BLaER1 (cell line): ENCODE data around the gene RFFL.

Source experiments
- H3K27ac ChIP-seq: shearing (Covaris generic); formaldehyde crosslinking; 2 replicates; pipeline ENCODE4 v1.8.1; 2022
- H3K27me3 ChIP-seq: shearing (Covaris generic); formaldehyde crosslinking; 2 replicates; pipeline ENCODE4 v1.8.1; 2022
- H3K36me3 ChIP-seq: shearing (Covaris generic); formaldehyde crosslinking; 2 replicates; pipeline ENCODE4 v1.8.1; 2022
- H3K4me1 ChIP-seq: shearing (Covaris generic); formaldehyde crosslinking; 2 replicates; pipeline ENCODE4 v1.8.1; 2022
- H3K4me2 ChIP-seq: shearing (Covaris generic); formaldehyde crosslinking; 2 replicates; pipeline ENCODE4 v1.8.1; 2022
- H3K4me3 ChIP-seq: shearing (Covaris generic); formaldehyde crosslinking; 2 replicates; pipeline ENCODE4 v1.8.1; 2022
- H3K9ac ChIP-seq: shearing (Covaris generic); formaldehyde crosslinking; 2 replicates; pipeline ENCODE4 v1.8.1; 2022
- H3K9me3 ChIP-seq: shearing (Covaris generic); formaldehyde crosslinking; 2 replicates; pipeline ENCODE4 v1.8.1; 2022
- H4K20me1 ChIP-seq: shearing (Covaris generic); formaldehyde crosslinking; 2 replicates; pipeline ENCODE4 v1.8.1; 2022
- Cebpa-rat ChIP-seq: shearing (Covaris generic); IDR thresholded peaks from 2 replicates; pipeline ENCODE4 v1.8.1; 2022

The RFFL gene

DNA sequence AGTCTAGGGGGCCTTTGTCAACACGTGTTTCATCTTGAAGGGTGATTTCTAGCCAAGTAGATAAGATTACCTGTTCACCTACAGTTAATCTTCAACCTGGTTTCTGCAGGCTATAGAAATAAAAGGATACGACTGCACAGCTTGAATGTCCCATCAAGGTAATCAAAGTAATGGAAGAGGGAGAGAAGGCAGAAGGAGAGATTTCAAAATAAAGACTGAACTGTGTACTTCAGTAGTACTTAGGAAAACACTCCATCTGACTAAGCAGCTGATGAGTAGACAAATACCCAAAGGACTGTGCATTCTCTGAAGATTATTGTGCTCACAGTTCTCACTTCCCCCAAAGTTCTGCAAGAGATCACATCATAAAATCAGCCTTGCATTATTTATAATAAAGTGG is 5.8 kb upstream of the RFFL start:
- Histone ChIP-seq H3K9me3 (no peaks in the 10 kb centered on the region), H3K27me3 (no peaks in the 10 kb centered on the region), H4K20me1 (peaks cover 9% of the 10 kb centered on the region; the same call in 1 of the 2 replicates), H3K4me2 (peak overlapping the region; percentile 33), H3K9ac (no peak overlapping the region), H3K36me3 (no peaks in the 10 kb centered on the region), H3K27ac (no peak overlapping the region), H3K4me3 (no peak overlapping the region), H3K4me1 (peaks cover 30% of the 10 kb centered on the region)
- no peak for TF ChIP-seq Cebpa-rat

DNA sequence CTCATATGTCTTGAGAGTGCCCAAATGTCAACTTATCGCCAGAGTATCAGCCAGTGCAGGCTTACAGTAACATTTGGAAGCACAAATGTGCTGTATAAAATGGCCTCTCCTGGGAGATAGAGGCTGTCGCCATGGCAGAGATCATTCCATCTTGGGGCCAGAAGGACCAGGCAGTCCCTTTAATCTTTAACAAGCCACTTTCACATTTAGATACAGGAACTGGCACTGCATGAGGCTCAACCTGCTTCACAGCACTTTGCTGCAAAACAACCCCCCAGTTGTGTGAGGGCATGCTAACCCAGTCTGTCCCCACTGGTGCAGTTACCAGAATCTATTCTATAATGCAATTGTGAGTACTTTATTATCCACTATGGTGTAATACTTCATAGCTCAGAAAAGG is 4.7 kb upstream of the RFFL start:
- Histone ChIP-seq H3K9me3 (no peaks in the 10 kb centered on the region), H3K36me3 (no peaks in the 10 kb centered on the region), H3K4me2 (peak overlapping the region; percentile 9; the same call in 1 of the 2 replicates), H4K20me1 (0 out of 2 replicates have a peak, but pooled peaks cover 6% of the 10 kb centered on the region), H3K4me3 (no peak overlapping the region), H3K4me1 (peaks cover 41% of the 10 kb centered on the region), H3K27ac (no peak overlapping the region), H3K27me3 (no peaks in the 10 kb centered on the region), H3K9ac (no peak overlapping the region)
- TF ChIP-seq Cebpa-rat: no peak

DNA sequence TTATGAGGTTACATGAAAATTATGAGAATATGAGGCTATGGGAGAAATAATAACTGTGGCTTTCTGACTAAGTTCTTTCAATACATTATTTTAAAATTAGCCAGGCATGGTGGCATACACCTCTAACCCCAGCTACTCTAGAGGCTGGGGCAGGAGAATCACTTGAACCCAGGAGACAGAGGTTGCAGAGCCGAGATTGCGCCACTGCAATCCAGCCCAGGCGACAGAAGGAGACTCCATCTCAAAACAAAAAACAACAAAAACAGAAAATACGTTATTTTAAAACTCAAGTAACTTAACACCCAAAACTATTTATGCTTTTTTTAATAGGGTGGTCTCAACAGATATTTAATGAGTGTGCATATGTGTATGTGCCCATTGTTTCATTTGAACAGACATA is 2.4 kb upstream of the RFFL start:
- Histone ChIP-seq H3K27ac (no peak overlapping the region), H3K9ac (no peak overlapping the region), H3K4me1 (peaks cover 48% of the 10 kb centered on the region), H3K36me3 (0 out of 2 replicates have a peak, but pooled peaks cover 4% of the 10 kb centered on the region), H3K4me2 (no peak overlapping the region), H3K27me3 (no peaks in the 10 kb centered on the region), H4K20me1 (0 out of 2 replicates have a peak, but pooled peaks cover 6% of the 10 kb centered on the region), H3K4me3 (no peak overlapping the region), H3K9me3 (no peaks in the 10 kb centered on the region)
- no peak for TF ChIP-seq Cebpa-rat

DNA sequence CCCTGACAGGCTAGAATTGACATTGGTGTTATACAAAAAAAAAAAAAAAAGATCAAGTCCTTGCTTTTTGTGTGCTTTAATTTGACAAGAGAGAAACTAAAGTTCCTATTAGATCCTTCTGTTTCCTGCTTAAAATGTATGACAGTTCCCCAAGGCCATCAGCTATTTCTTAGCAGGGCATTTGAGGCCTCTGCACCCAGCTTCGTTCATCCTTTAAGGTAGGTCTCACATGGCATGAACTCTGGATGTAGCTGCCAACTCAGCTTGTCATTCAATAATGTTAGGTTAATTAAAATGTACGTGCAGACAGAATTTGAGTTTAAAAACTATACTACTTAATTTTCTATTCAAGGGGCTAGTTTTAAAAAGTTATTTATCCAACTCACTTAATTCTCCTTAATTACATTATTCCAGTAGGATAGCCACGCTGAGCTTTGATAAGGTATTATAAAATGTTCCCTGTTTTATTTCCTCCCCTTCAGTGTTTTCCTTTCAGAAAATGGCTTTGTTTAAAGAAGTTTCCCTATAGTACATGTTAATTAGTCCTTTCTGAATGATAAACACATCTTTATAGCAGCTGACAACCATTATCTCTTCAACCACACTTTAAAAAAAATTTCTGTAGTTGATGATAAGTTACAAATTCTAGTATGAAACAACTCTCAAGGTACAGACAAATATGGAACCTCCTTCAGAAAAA is 1.2 kb upstream of the RFFL start:
- Histone ChIP-seq H3K4me2 (peak overlapping the region; percentile 70), H3K36me3 (0 out of 2 replicates have a peak, but pooled peaks cover 4% of the 10 kb centered on the region), H3K27me3 (no peaks in the 10 kb centered on the region), H3K9me3 (no peaks in the 10 kb centered on the region), H3K4me3 (no peak overlapping the region), H3K9ac (no peak overlapping the region), H3K27ac (peak overlapping the region; percentile 79), H3K4me1 (peaks cover 41% of the 10 kb centered on the region), H4K20me1 (0 out of 2 replicates have a peak, but pooled peaks cover 6% of the 10 kb centered on the region)
- TF ChIP-seq Cebpa-rat: no peak

DNA sequence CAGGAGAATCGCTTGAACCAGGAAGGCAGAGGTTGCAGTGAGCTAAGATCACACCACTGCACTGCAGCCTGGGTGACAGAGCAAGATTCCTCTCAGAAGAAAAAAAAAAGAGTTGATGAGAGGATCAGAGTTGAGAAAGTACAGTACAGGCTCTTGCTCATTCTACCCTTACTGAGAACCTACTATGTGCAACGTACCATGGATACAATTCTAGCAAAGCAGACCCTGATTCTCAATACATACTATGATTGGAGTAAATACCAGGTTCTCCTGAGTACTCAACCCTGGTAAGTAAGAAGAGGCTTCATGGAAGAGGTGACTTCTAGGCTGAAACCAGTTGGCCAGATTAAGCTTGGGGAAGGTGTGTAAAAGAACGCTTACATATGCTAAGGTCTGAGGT is 1.2 kb downstream of the RFFL start:
- Histone ChIP-seq H3K4me3 (no peak overlapping the region), H4K20me1 (no peaks in the 10 kb centered on the region), H3K36me3 (0 out of 2 replicates have a peak, but pooled peaks cover 4% of the 10 kb centered on the region), H3K9me3 (no peaks in the 10 kb centered on the region), H3K27me3 (no peaks in the 10 kb centered on the region), H3K4me2 (no peak overlapping the region), H3K27ac (no peak overlapping the region), H3K9ac (no peak overlapping the region), H3K4me1 (peaks cover 22% of the 10 kb centered on the region)
- TF ChIP-seq Cebpa-rat: no peak

DNA sequence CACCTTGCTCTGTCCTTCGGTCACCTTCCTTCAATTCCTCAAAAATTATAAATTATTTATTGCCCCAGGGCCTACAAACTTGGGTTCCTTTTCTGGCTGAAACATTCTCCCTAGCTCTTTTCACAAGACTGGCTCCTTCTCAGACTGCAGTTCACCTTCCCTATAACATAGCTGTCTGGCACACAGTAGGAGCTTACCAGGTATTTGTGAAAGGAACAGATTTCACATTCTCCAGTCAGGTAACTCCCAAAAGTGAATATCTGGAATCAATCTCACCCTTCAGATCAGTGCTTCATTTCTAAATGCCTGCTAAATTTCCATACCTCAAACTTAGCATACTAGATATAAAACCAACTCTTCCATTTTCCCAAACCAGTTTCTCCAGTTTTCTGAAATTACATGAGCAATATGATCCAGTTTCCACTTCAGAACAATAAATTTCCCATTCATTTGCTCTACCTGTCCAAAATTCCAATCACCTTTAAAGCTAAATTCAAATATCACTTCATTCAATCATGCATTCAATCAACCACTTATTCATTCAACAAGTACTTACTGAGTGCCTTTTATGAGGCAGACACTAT is 6.1 kb downstream of the RFFL start:
- peaks cover 9% of the 10 kb centered on the region for H3K4me1 ChIP-seq
- no peaks in the 10 kb centered on the region for H3K9me3 ChIP-seq
- H3K27me3 ChIP-seq: no peaks in the 10 kb centered on the region
- TF ChIP-seq Cebpa-rat: no peak
- H3K4me2 ChIP-seq: no peak overlapping the region
- H3K36me3 ChIP-seq: 0 out of 2 replicates have a peak, but pooled peaks cover 4% of the 10 kb centered on the region
- H3K9ac ChIP-seq: no peak overlapping the region
- no peaks in the 10 kb centered on the region for H4K20me1 ChIP-seq
- no peak overlapping the region for H3K4me3 ChIP-seq
- no peak overlapping the region for H3K27ac ChIP-seq

DNA sequence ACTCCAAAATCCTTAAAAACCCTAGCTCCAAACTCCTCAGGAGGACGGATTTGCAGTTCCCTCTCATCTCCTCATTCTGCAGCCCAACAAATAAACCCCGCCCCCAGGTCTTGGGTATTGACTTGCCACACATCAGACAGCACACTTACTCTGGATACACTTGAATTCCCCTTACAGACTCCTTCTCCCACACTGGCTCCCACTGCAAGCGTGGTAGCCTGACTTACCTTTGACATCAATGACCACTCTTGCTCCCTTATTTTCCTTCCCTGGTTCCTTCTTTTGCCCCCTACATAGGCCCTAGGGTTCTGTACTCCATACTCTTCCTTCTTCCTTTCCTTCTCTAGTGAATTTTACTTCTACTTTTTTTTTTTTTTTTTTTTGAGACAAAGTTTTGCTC is 7.5 kb downstream of the RFFL start:
- no peaks in the 10 kb centered on the region for H3K9me3 ChIP-seq
- no peak overlapping the region for H3K4me3 ChIP-seq
- H3K9ac ChIP-seq: no peak overlapping the region
- no peak overlapping the region for H3K4me2 ChIP-seq
- no peaks in the 10 kb centered on the region for H4K20me1 ChIP-seq
- H3K36me3 ChIP-seq: no peaks in the 10 kb centered on the region
- no peak for TF ChIP-seq Cebpa-rat
- peaks cover 23% of the 10 kb centered on the region for H3K4me1 ChIP-seq
- H3K27me3 ChIP-seq: no peaks in the 10 kb centered on the region
- no peak overlapping the region for H3K27ac ChIP-seq

DNA sequence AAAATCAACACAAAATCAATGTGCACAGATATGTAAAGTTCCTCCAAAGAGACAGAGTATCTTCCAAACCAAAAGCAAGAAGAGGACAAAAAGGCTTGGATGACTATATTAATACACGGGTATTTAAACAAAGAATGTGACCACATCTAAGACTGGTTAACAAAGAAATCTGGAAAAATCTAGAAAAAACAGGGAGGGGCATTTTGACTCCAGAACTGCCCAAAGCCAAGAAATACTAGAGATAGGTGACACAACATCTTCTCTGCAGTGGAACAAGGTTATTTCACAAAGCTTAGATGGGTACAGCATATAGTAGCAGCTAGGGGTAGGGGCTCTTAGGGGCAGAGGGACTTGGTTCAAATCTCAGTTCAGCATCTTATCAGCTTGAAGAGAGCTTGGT is 10.3 kb downstream of the RFFL start:
- H3K9me3 ChIP-seq: no peaks in the 10 kb centered on the region
- no peak overlapping the region for H3K4me3 ChIP-seq
- no peak overlapping the region for H3K27ac ChIP-seq
- H3K9ac ChIP-seq: no peak overlapping the region
- no peak for TF ChIP-seq Cebpa-rat
- H3K4me1 ChIP-seq: peaks cover 33% of the 10 kb centered on the region
- no peaks in the 10 kb centered on the region for H3K27me3 ChIP-seq
- H3K36me3 ChIP-seq: no peaks in the 10 kb centered on the region
- H4K20me1 ChIP-seq: no peaks in the 10 kb centered on the region
- H3K4me2 ChIP-seq: no peak overlapping the region

DNA sequence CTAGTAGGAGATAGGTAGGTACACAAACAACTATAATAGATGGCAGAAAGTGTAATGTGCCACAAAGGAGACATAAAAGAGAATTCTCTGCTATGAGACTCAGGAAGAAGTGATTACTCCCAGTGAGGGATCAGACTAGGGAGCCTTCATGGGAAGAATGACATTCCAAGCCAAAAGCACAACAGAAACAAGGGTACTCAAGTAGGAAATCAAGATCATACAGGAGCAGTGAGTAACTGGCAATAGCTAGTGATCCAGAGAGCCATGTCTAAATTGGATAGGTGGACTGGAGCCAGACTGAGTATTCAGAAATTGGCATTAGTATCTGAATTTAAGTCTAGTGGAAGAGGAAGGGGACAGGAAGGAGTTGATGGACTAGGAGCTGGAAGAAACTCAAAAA is 10.7 kb downstream of the RFFL start:
- H3K4me3 ChIP-seq: no peak overlapping the region
- H3K9me3 ChIP-seq: no peaks in the 10 kb centered on the region
- H4K20me1 ChIP-seq: no peaks in the 10 kb centered on the region
- TF ChIP-seq Cebpa-rat: no peak
- H3K9ac ChIP-seq: no peak overlapping the region
- H3K27me3 ChIP-seq: no peaks in the 10 kb centered on the region
- H3K36me3 ChIP-seq: no peaks in the 10 kb centered on the region
- H3K4me2 ChIP-seq: peak overlapping the region; percentile 80
- H3K27ac ChIP-seq: no peak overlapping the region
- peaks cover 33% of the 10 kb centered on the region for H3K4me1 ChIP-seq

DNA sequence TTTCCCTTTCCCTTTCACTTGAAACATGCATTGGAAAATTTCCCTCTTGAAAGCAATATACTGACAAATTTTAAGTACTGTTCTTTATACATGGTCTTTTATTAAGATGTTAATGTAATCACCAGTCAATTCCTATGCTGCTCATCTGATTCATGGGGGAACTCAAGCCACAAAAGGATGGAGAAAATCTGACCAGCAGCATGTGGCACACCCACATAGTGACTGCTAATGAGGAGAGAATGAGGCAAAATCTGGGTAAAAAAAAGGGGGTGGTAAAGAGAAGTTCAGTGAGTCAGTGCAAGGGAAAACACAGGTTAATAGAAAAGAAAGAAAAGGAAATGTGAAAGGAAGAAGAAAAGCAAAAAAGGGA is 11.3 kb downstream of the RFFL start:
- Histone ChIP-seq H3K27me3 (no peaks in the 10 kb centered on the region), H3K9ac (no peak overlapping the region), H3K27ac (peak overlapping the region; percentile 65; the same call in 1 of the 2 replicates), H3K36me3 (no peaks in the 10 kb centered on the region), H3K4me2 (peak overlapping the region; percentile 80), H3K9me3 (no peaks in the 10 kb centered on the region), H3K4me3 (no peak overlapping the region), H3K4me1 (peaks cover 33% of the 10 kb centered on the region), H4K20me1 (no peaks in the 10 kb centered on the region)
- TF ChIP-seq Cebpa-rat: no peak
